ENCODE results near the gene CAMK1D.

DNA sequence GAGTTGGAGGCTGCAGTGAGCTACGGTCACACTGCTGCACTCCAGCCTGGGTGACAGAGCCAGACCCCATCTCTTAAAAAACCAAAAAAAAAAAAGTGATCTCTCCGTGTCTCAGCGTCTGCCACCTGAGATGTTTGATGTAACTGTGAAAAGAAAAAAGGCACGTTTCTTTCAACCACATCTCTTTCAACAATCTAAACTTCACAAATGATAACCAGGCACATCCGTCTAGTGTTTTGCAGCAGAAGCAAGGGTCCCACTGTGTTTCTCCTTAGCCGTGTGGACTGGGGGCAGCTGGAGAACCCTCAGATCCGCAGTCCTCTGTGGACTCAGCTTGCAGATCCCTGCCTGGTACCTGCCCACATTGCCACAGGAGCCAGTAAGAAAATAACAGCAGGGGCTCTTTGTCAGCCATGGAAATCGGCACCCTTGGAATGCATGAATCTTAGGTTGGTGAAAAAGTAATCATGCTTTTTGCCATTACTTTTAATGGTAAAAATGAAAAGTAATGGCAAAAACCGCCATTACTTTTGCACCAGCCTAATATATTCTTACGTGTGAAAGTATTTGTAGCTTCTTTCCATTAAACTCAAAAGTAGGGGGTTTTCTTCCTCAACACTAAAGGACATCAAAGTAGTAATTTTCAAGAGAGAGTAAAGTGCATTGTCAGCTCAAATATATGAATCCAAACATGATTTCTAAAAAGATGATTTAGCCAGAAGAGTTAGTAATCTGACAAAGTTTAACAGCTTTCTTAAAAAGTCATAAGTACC is 375.6 kb downstream of the CAMK1D start:
- no peak for TF ChIP-seq CTCF (IDR thresholded peaks at IDR 0.05; ENCODE audit: low read length)
- no peak for TF ChIP-seq EZH2 (IDR thresholded peaks at IDR 0.05; ENCODE audit: borderline replicate concordance, low read length)
